Right lobe of liver (tissue), 6 donors: Measurements from ENCODE around the gene ERN1. TPM values are rescaled to one million over a fixed set of nuclear protein-coding genes. Genes with fewer than 3 reads are reported as not detected.
A peak's percentile ranks its signal among the peaks of the same experiment; 100 is the strongest.

ENCODE experiments used
- ATAC-seq, 4 donors: fragments of 200-7000 bp; cut with Tn5 transposase; one replicate each; pipeline ENCODE4 v1.9.1; 2020; ENCODE audit warnings: mild to moderate bottlenecking in 4 of 4, moderate library complexity in 4 of 4
- DNase-seq, 3 donors: peaks; one replicate each; pipeline ENCODE4 v3.0.0-alpha.2; 2020
- H3K27ac ChIP-seq, 3 donors: fragments of 200-600 bp; one replicate each; pipeline ENCODE4 v1.8.0; 2022
- H3K27me3 ChIP-seq, 2 donors: fragments of 200-600 bp; one replicate each; pipeline ENCODE4 v1.8.0; 2022
- H3K36me3 ChIP-seq, 4 donors: fragments of 200-600 bp; sonication (generic) in 1 of 4; one replicate each; pipeline versions ENCODE4 v1.5.1 to v1.8.0; 2017 to 2022; ENCODE audit warnings: control low read depth in 1 of 4
- H3K4me1 ChIP-seq, 4 donors: fragments of 200-600 bp; sonication (generic) in 1 of 4; one replicate each; pipeline versions ENCODE4 v1.5.1 to v1.8.0; 2017 to 2022; ENCODE audit warnings: control low read depth in 1 of 4
- H3K4me3 ChIP-seq, 3 donors: fragments of 200-600 bp; one replicate each; pipeline ENCODE4 v1.8.0; 2022
- H3K9me3 ChIP-seq, 4 donors: fragments of 200-600 bp; sonication (generic) in 1 of 4; one replicate each; pipeline versions ENCODE4 v1.5.1 to v1.8.0; 2017 to 2022; ENCODE audit warnings: control low read depth in 1 of 4
- CTCF ChIP-seq, 4 donors: fragments of 200-600 bp in 3 of 4; fragments of 450-650 bp in 1 of 4; IDR thresholded peaks; one replicate each; pipeline versions ENCODE4 v1.5.1 to v1.8.0; 2016 to 2022; ENCODE audit warnings: antibody characterized with exemption in 4 of 4, mild to moderate bottlenecking in 2 of 4
- POLR2A ChIP-seq: fragments of 450-650 bp; IDR thresholded peaks from one replicate; pipeline ENCODE4 v1.6.1; 2017; ENCODE audit warnings: antibody characterized with exemption, mild to moderate bottlenecking
- WGBS: methylation state at CpG from one replicate; pipeline ENCODE4 v1.1.6; 2018; ENCODE audit warnings: low coverage, low lambda C conversion rate; ENCODE audit not compliant: insufficient coverage; ENCODE audit errors: missing lambda C conversion rate; 5-methylcytosine and 5-hydroxymethylcytosine counted together
- intact Hi-C, 2 donors: fragments of 100-400 bp; cut with DNase I; formaldehyde crosslinking; loops; one replicate each; pipeline versions ENCODE4 v1.11.2 to v1.14.1; 2022
- total RNA-seq, 6 experiments: library from RNA; depleted of rRNA in 2 of 6; stranded (reverse); fragments of >200 nt in 2 of 6; fragmentation: NEBNext Ultra II Directional in 3 of 6; extraction: Animal tissue kit (Norgen Biotek cat#: 25700) in 3 of 6; gene quantifications; one replicate each; pipeline versions ENCODE4 v1.1.0 to v1.2.4, GENCODE V29; 2016 to 2023
- donor health status: DM: no; HTN: yes; CAD: no.
- donor health status: DM: no; HTN: no; CAD: no.
- donor health status: DM: no; HTN: no; CAD: no.
- donor health status: DM: no; HTN: yes; CAD: no.
- donor health status: DM: no; HTN: yes; CAD: no.

The ERN1 gene
- total RNA-seq, 6 experiments from 2014 or later: 22.7 to 47.6 (median 28.7) TPM

DNA sequence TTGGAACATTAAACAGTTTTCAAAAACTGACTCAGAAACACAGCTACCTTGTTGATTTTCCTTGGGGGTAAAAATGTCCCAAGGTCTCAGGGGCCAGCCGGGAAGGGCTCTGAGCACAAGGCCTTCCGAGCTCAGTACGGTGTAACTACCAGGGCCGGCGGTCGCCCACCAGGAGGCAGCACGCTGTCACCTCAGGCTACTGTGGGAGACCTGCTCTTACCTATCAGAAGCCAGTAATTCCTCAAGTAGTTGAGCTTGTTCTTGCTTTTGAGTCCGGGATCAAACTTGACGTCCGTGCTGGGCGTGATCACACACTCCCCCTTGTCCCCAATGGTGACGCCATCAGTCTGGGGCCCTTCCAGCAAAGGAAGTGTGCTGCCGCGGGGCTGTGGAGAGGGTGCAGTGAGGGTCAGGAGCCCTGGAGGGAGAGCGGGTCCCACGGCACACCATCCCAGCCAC is 66.1 kb downstream of the ERN1 start:
- DNase-seq: peak in 2 of 3 donors; percentile 62 to 71
- Histone ChIP-seq H3K4me3 (no peak overlapping the region), H3K4me1 (peaks cover 0 to 14% (median under 1%) of the 10 kb centered on the region in 4 donors), H3K27me3 (no peaks in the 10 kb centered on the region), H3K9me3 (no peaks in the 10 kb centered on the region), H3K36me3 (peaks cover 0 to 83% (median 33%) of the 10 kb centered on the region in 4 donors), H3K27ac (peak overlapping the region in 1 of 3 donors; percentile 29)
- ATAC-seq: peak; percentile 43 to 73 (median 60)
- 65% methylated on average over 4 of the region's 16 CpGs for WGBS
- intact Hi-C loops: loop anchor here in 1 of 2 donors (10.0 kb wide), 1 partner anchor 61 kb away; no protein-coding TSS in a partner anchor
- TF ChIP-seq CTCF (IDR thresholded peaks at IDR 0.05) (peak; percentile 25 to 53 (median 47)), POLR2A (no peak)

DNA sequence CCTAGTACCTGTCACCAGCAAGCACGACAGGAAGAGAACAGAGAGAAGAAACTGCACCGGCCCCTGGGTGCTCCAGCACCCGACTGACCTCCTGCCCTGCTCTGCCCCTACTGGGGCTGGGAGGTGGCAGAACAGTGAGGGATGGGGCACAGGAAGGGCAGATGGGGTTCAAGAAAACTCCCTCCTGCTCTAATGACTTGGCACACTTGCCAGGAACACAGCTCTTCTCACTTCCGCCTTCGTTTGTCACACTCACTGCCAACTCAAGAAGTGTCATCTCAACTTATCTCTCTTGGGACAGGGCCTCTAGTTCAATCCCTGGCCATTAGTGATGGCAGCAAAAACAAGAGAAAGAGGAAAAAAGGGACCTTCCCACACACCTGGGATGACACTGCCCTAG is 66.9 kb downstream of the ERN1 start:
- Histone ChIP-seq H3K36me3 (peaks cover 0 to 76% (median 31%) of the 10 kb centered on the region in 4 donors), H3K27me3 (no peaks in the 10 kb centered on the region), H3K9me3 (no peaks in the 10 kb centered on the region), H3K4me1 (peaks cover 0 to 14% (median 4%) of the 10 kb centered on the region in 4 donors), H3K4me3 (no peak overlapping the region), H3K27ac (no peak overlapping the region)
- intact Hi-C loops: loop anchor here in 1 of 2 donors (10.0 kb wide), 1 partner anchor 62 kb away; no protein-coding TSS in a partner anchor
- DNase-seq (no peak), ATAC-seq (peak in 1 of 4 donors; percentile 7)
- 75% methylated on average over 5 of the region's 5 CpGs for WGBS
- TF ChIP-seq CTCF (IDR thresholded peaks at IDR 0.05) (no peak), POLR2A (no peak)

DNA sequence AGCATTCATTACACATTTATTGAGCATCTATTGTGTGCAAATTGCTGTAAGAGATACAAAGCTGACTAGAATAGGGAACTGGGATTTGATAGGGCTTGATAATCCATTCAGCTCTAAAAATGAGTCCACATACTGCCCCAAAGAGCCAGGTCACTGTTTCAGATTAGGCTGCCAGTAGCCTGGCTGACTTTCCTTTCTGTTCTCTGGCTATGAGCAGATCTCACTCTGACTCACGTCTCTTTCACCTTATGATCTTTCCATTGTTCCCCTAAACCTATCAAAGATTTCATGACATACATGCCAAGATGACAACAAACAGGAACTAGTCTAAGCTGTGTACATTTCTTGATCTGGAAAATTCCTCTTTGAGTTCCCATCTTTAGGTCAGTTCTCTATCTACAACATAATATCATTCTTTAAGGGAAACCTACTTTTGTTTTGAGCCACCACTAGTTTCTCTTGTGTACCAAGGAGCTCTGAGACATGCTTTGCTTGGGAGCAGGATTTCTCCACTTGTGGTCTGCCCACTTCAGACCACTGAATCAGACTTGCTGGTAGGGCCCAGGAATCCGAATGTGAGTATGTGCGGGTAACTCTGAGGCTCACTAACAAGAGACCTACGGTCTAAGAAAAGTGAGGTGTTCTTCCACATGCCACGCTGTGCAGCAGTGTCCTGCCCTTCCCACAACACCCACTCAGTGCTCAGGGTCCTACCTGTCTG is 68.6 kb downstream of the ERN1 start:
- Histone ChIP-seq H3K9me3 (no peaks in the 10 kb centered on the region), H3K4me1 (peaks cover 0 to 23% (median 7%) of the 10 kb centered on the region in 4 donors), H3K4me3 (no peak overlapping the region), H3K27me3 (no peaks in the 10 kb centered on the region), H3K36me3 (peaks cover 0 to 74% (median 32%) of the 10 kb centered on the region in 4 donors), H3K27ac (peak overlapping the region in 1 of 3 donors; percentile 29)
- ATAC-seq: peak in 2 of 4 donors; percentile 2 to 8
- intact Hi-C loops: loop anchor here in 1 of 2 donors (10.0 kb wide), 1 partner anchor 63 kb away; no protein-coding TSS in a partner anchor
- TF ChIP-seq CTCF (IDR thresholded peaks at IDR 0.05) (no peak), POLR2A (no peak)
- no peak for DNase-seq
- WGBS: 80% methylated on average over 4 of the region's 5 CpGs

DNA sequence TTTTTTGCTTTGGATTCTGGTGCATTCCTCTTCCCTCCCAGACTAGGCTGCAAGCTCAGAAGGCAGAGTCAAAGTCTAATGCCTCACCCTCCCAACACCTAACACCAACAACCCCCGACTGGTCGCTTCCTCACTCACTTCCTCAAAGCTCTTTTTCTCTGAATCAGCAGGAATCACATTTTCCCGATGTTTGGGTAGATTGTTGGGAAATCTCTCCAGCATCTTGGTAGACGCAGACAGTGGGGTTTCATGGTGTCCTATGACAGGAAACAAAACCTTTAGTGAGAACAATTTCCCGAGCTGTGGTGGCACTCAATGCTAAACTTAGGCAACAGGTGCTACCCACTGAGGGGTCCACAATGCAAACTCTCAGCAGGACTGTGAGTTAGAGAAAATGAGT is 69.6 kb downstream of the ERN1 start:
- intact Hi-C loops: loop anchor here in 1 of 2 donors (10.0 kb wide), 1 partner anchor 64 kb away; no protein-coding TSS in a partner anchor
- ATAC-seq: no peak
- peaks cover 0 to 75% (median 33%) of the 10 kb centered on the region in 4 donors for H3K36me3 ChIP-seq
- H3K9me3 ChIP-seq: no peaks in the 10 kb centered on the region
- DNase-seq: no peak
- peaks cover 0 to 23% (median 7%) of the 10 kb centered on the region in 4 donors for H3K4me1 ChIP-seq
- no peak overlapping the region for H3K27ac ChIP-seq
- 41% methylated on average over 5 of the region's 5 CpGs for WGBS
- no peak overlapping the region for H3K4me3 ChIP-seq
- H3K27me3 ChIP-seq: no peaks in the 10 kb centered on the region
- TF ChIP-seq POLR2A (no peak), CTCF (IDR thresholded peaks at IDR 0.05) (no peak)
